ELR (cell line): ENCODE data around the gene TM4SF20.

Source experiments
- DNase-seq: peaks from one replicate; pipeline ENCODE4 v3.0.0-alpha.2; 2015; ENCODE audit warnings: low read depth

Gene TM4SF20

DNA sequence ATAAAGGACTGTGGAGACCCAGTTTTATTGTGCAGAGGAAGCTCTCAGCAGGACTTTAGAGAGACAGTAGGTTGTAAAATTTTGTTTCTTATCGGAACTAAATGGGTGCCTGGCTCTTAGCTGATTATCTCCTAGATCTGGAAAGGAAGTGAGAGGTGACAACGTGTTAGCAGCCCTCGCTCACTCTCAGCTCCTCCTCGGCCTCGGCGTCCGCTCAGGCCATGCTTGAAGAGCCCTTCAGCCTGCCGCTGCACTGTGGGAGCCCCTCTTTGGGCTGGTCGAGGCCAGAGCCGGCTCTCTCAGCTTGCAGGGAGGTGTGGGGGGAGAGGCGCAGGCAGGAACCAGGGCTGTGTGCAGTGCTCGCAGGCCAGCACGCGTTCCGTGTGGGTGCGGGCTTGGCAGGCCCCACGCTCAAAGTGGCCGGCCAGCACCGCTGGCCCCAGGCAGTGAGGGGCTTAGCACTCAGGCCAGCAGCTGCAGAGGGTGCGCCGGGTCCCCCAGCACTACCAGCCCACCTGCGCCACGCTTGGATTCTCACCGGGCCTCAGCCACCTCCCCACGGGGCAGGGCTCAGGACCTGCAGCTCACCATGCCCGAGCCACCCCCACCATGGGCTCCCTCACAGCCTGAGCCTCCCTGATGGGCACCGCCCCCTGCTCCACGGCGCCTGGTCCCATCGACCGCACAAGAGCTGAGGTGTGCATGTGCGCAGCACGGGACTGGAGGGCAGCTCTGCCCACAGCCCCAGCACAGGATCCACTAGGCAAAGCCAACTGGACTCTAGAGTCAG, 58.6 kb downstream of the TM4SF20 start:
- no peak for DNase-seq

DNA sequence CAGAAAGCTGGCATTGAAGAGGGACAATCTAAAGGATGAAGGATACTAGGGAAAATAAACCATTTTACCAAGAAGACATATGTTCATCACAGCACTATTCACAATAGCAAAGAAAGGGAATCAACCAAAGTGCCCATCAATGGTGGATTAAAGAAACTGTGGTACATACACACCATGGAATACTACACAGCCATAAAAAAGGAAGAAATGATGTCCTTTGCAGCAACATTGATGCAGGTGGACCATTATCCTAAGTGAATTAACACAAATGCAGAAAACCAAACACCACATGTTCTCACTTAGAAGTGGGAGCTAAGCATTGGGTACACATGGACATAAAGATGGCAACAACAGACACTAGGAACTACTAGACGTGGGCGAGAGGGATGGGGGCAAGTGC, 61.3 kb downstream of the TM4SF20 start:
- no peak for DNase-seq

DNA sequence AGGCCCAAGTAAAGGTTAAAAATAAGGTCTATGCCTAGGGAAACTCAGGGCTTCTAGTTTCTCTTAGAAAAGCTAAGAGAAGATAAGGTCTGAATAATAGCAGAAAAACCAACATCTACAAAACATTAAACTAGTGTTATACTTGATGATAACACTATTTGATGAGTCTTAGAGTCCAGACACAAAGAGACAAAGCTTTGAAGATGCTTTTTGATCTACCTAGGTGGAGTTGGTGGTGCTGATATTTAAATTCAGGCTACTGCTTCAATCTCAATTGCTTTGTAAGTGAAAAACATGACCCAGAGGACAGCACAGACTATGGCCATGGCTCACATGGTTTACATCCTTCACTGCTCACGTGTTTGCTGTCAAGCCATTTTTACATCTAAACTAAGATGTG, 65.8 kb downstream of the TM4SF20 start:
- no peak for DNase-seq

DNA sequence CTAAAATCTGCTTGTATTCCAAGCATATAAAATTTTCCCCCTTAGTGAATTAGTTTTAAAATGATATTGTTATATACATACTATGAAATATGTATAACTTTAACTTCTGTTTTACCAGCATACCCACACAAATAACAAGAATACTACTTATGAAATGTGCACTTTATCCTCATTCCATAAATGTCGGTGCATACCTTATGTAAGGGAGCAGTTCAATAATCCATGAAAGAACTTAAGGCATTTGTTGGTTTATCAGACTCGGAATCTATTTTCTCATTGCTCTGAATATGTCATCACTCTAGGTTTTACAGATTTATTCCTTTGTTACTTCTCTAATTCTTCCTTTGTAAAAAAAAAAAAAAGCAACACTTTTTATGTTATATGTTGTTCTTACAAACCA, 66.5 kb downstream of the TM4SF20 start:
- DNase-seq = no peak
